Hematopoietic multipotent progenitor cell treated with erythropoietin and hydrocortisone succinate and interleukin-3 and kit ligand, for 8 days (in vitro differentiated cells): Measurements from ENCODE around the gene WDHD1.
"Not testable (repeated sequence)": the region's sequence is repeated elsewhere in the genome, so short reads cannot be mapped to it uniquely, and the experiment has no call there.

ENCODE experiments used
- DNase-seq: peaks from one replicate; pipeline ENCODE4 v3.0.0-alpha.2; 2015

WDHD1 gene

DNA sequence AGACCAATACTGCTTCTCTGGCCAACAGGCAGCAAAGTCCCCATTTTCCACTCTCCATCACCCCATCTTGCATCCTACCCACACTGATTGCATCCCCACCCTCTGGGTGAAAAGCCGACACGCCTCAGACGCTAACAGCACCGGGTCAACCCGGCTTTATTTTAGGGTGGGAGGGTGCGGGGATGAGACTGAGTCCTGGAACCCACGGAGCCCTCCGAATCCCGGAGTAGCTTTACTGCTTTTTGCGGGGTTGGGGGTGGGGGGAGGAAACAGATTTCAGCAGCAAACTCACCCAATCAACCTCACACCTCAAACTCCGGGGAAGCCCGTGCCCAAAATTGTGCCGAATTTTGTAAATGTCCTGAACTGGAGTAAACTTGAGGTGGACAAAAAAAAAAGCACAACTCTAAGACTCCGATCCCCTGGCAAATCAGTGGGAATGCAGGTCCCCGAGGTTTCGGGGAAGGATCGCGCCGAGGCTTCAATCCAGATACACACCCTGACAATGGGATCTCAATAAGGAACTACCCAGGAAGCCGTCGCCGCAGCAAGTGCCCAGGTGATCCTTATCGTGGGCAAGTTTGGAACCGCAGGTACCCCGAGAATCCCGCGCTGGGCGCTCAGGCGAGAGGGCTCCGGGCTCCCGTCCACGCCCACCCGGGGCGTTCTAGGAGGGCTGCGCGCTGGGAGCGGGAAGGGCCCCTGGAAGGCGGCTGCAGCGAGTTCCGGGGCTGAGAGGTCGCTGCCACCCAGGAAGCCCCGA lies 125.3 kb downstream of the WDHD1 start:
- DNase-seq, result no peak

DNA sequence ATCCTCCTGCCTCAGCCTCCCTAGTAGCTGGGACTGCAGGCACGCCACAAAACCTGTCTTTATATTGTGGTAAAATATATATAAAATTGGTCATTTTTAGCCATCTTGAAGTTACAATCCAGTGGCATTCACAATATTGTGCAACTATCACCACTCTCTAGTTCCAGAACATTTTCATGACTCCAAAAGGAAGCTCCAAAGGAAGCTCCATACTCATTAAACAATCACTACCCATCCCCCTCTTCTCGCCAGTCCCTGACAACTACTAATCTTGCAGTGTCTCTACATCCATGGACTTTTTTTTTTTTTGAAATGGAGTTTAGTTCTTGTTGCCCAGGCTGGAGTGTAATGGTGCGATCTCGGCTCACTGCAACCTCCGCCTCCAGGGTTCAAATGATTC lies 127.3 kb downstream of the WDHD1 start:
- no peak for DNase-seq

DNA sequence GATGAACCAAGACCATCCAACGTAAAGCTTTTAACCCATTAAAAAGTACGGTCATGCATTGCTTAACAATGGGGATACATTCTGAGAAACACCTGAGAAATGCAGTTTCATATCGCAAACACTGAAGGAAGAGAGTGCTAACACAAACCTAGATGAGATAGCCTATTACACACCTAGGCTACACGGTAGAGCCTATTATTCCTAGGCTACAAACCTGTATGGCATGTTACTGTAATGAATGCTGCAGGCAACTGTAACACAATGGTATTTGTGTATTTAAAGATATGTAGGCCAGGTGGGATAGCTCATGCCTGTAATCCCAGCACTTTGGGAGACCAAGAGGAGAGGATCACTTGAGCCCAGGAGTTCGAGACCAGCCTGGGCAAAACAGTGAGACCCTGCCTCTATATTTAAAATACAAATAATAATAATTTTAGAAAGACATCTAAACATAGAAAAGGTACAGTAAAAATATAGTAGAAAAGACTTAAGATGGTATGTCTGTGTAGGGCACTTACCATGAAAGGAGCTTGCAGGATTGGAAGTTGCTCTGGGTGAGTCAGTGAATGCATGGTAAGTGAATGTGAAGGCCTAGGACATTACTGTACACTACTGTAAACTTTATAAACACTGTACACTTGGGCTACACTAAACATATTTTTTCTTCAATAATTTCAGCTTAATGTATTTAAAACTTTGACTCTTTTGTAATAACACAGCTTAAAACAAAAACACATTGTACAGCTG lies 128.9 kb downstream of the WDHD1 start:
- not testable (repeated sequence) for DNase-seq

DNA sequence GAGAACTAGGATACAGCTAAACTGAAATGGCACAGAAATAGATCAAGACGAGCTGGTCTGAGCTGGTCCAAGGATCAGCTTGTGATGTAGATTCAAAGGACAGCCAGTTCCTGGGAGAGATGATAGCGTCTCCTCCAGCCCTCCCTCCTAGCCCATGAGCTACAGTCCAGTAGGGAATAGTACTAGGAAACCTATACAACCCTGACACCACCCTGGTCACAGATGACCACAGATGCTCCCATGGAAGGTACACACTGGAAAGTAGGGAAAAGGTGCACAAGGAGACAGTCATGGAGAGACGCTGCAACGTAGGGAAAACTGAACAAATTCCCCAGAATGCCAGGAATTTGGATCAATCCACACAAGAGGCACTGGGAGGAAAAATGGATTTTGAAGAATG lies 131.2 kb downstream of the WDHD1 start:
- no peak for DNase-seq

DNA sequence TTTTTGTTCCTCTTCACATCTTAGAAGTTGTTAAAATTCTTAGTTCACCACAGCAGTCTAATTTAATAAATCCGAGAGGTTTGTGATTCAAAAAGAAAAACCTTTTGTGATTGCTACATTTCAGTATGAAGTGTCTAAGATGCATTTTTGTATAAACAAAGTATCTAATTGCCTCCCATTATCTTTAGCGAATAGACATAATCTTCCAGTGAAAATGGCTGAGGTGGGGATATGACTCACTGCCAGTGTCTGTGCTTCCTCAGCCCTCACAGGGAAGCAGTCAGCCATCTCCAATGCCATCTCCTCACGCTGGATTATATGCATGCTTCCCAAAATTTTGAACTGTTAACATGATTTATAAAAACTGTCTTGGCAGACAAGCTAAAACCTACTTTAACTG lies 131.9 kb downstream of the WDHD1 start:
- no peak for DNase-seq

DNA sequence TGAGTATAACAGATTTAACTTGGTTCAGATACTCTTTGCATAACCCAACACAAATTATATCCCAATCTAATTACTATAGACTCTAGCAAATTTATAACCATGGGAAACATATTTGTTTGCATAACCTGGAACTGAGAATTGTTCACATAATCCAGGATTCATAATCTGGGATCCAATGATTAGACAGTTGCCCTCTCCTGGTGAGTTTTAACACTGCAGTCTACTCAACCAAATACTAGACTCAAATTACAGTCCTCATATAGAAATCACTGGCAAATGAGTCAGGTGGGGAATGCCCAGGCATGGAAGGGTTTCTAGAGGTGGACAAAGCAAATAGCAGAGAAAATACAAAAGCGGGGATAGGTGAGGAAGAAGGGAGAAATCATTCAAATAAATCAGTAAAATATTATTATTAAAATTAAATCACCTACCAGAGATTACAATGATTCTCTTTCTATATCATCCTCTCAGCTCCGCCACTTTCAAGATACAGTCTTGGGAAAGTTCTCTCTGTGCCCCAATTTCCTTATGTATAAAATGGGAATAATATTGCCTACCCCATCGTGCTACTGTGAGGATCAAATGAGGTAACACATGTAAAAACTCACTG lies 133.6 kb downstream of the WDHD1 start:
- DNase-seq, result peak; percentile 57

DNA sequence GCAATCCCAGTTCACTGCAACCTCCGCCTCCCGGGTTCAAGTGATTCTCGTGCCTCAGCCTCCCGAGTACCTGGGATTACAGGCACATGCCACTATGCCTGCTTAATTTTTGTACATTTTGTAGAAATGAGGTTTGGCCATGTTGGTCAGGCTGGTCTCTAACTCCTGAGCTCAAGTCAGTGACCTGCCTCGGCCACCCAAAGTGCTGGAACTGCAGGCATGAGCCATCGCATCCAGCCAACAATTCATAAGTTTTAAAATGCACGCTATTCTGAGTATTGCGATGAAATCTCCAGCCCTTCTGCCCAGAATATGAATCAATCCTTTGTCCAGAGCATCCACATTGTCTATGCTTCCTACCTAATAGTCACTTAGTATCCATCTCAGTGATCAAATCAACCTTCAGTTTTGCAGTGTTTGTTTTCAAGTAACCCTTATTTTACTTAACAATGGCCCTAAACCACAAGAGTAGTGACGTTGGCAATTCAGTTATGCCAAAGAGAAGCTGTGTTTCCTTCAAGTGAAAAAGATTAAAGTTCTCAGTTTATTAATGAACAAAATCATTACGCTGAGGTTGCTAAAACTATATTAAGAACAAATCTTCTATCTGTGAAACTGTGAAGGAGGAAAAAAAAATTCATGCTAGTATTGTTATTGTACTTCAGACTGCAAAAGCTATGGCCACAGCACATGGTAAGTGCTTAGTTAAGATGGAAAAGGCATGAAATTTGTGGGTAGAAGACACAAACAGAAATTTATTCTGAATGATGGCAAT lies 135.2 kb downstream of the WDHD1 start:
- no peak for DNase-seq

DNA sequence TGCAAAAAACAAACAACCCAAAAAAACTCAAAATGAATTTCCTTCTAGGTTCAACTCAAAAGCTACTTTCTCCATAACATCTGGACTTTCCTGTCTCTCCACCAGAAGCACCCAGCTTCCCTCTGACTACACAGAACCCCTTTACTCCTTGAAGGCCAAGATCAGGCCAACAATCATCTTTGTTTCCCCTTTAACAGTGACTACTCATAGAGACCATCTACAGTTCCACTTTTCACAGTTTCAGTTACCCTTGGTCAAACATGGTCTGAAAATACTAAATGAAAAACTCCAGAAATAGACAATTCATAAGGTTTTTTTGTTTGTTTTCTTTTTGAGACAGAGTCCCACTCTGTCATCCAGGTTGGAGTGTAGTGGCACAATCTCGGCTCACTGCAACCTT lies 136.1 kb downstream of the WDHD1 start:
- no peak for DNase-seq

DNA sequence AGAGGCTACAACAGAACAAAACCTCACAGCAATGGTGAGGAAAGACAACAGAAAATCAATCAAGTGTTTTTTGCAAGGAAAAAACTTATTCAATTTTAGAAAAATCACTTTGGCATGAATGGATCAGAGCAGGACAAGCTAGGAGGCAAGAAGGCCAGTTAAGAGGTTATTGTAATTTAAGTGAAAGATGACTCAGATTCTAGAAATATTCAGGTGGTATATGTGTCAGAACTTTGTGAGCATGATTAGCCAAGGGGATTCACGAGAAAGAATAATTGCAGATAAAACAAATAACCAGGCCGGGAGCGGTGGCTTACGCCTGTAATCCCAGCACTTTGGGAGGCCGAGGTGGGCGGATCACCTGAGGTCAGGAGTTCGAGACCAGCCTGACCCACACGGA lies 137.0 kb downstream of the WDHD1 start:
- no peak for DNase-seq
